IPS DF 6.9 (cell line): Measurements from ENCODE around the gene UBE2O.
"Not testable (repeated sequence)": the region's sequence is repeated elsewhere in the genome, so short reads cannot be mapped to it uniquely, and the experiment has no call there.

Source experiments
- DNase-seq: peaks from one replicate; pipeline ENCODE4 v3.0.0-alpha.2; 2013; ENCODE audit warnings: low read depth, low spot score
- H3K27ac ChIP-seq: one replicate; pipeline ENCODE4 v1.5.1; 2013; ENCODE audit warnings: low read length, control low read depth
- H3K27me3 ChIP-seq: 2 replicates; pipeline ENCODE4 v1.6.1; 2013; ENCODE audit warnings: mild to moderate bottlenecking, low read length; ENCODE audit not compliant: control insufficient read depth, insufficient read depth
- H3K36me3 ChIP-seq: 2 replicates; pipeline ENCODE4 v1.6.1; 2013; ENCODE audit warnings: low read length; ENCODE audit not compliant: control insufficient read depth, insufficient read depth
- H3K4me1 ChIP-seq: 2 replicates; pipeline ENCODE4 v1.6.1; 2013; ENCODE audit warnings: low read length; ENCODE audit not compliant: control insufficient read depth, insufficient read depth
- H3K4me3 ChIP-seq: 2 replicates; pipeline ENCODE4 v1.5.1; 2013; ENCODE audit warnings: mild to moderate bottlenecking, low read length
- H3K9me3 ChIP-seq: 2 replicates; pipeline ENCODE4 v1.6.1; 2013; ENCODE audit warnings: low read length, inconsistent platforms; ENCODE audit not compliant: control insufficient read depth, insufficient read depth
- WGBS: extraction: QIAGEN DNeasy Blood & Tissue Kit; methylation state at CpG from one replicate; pipeline ENCODE4 v1.1.7; 2013; ENCODE audit warnings: mixed read lengths, missing lambda C conversion rate; ENCODE audit not compliant: insufficient read length, insufficient coverage; 5-methylcytosine and 5-hydroxymethylcytosine counted together

Gene UBE2O

GRCh38 chr17:76368545-76368944, 84.4 kb downstream of the UBE2O start:
- no peak overlapping the region for H3K4me3 ChIP-seq
- no peaks in the 10 kb centered on the region for H3K27me3 ChIP-seq
- no peaks in the 10 kb centered on the region for H3K9me3 ChIP-seq
- no peaks in the 10 kb centered on the region for H3K36me3 ChIP-seq
- no peaks in the 10 kb centered on the region for H3K4me1 ChIP-seq
- no peak overlapping the region for H3K27ac ChIP-seq
- DNase-seq: no peak
- WGBS: no CpG with 5 or more reads among the region's 11 CpGs

GRCh38 chr17:76367642-76368041, 85.3 kb downstream of the UBE2O start:
- DNase-seq: no peak
- H3K36me3 ChIP-seq: no peaks in the 10 kb centered on the region
- no peaks in the 10 kb centered on the region for H3K27me3 ChIP-seq
- H3K27ac ChIP-seq: no peak overlapping the region
- WGBS: no CpG with 5 or more reads among the region's 6 CpGs
- H3K4me3 ChIP-seq: no peak overlapping the region
- no peaks in the 10 kb centered on the region for H3K4me1 ChIP-seq
- H3K9me3 ChIP-seq: no peaks in the 10 kb centered on the region

- Histone ChIP-seq H3K27me3 (no peaks in the 10 kb centered on the region), H3K36me3 (no peaks in the 10 kb centered on the region), H3K27ac (no peak overlapping the region), H3K4me1 (no peaks in the 10 kb centered on the region), H3K4me3 (no peak overlapping the region), H3K9me3 (no peaks in the 10 kb centered on the region)
- no CpG with 5 or more reads among the region's 3 CpGs for WGBS
- DNase-seq: no peak
Observed at GRCh38 chr17:76366247-76366646, 86.7 kb downstream of the UBE2O start.

- Histone ChIP-seq H3K9me3 (no peaks in the 10 kb centered on the region), H3K36me3 (no peaks in the 10 kb centered on the region), H3K27me3 (no peaks in the 10 kb centered on the region), H3K4me3 (no peak overlapping the region), H3K27ac (no peak overlapping the region), H3K4me1 (no peaks in the 10 kb centered on the region)
- no CpG with 5 or more reads among the region's 12 CpGs for WGBS
- DNase-seq: no peak
Observed at GRCh38 chr17:76365256-76365903, 87.6 kb downstream of the UBE2O start.

- no CpG with 5 or more reads among the region's 11 CpGs for WGBS
- H3K36me3 ChIP-seq: no peaks in the 10 kb centered on the region
- no peaks in the 10 kb centered on the region for H3K27me3 ChIP-seq
- no peak overlapping the region for H3K4me3 ChIP-seq
- H3K27ac ChIP-seq: no peak overlapping the region
- no peaks in the 10 kb centered on the region for H3K4me1 ChIP-seq
- no peaks in the 10 kb centered on the region for H3K9me3 ChIP-seq
- no peak for DNase-seq
Observed at GRCh38 chr17:76363107-76363842, 89.7 kb downstream of the UBE2O start.

GRCh38 chr17:76360461-76360860, 92.5 kb downstream of the UBE2O start:
- no peak for DNase-seq
- H3K9me3 ChIP-seq: no peaks in the 10 kb centered on the region
- H3K27ac ChIP-seq: no peak overlapping the region
- no CpG with 5 or more reads among the region's 2 CpGs for WGBS
- H3K27me3 ChIP-seq: no peaks in the 10 kb centered on the region
- H3K4me1 ChIP-seq: no peaks in the 10 kb centered on the region
- H3K36me3 ChIP-seq: no peaks in the 10 kb centered on the region
- no peak overlapping the region for H3K4me3 ChIP-seq

- not testable (repeated sequence) for H3K27ac ChIP-seq, H3K36me3 ChIP-seq, H3K9me3 ChIP-seq, H3K4me1 ChIP-seq, DNase-seq, H3K4me3 ChIP-seq, H3K27me3 ChIP-seq
- WGBS: no CpG with 5 or more reads among the region's 6 CpGs
Observed at GRCh38 chr17:76359776-76360175, 93.2 kb downstream of the UBE2O start.

- Histone ChIP-seq H3K9me3 (no peaks in the 10 kb centered on the region), H3K36me3 (no peaks in the 10 kb centered on the region), H3K4me3 (no peak overlapping the region), H3K27me3 (no peaks in the 10 kb centered on the region), H3K27ac (no peak overlapping the region), H3K4me1 (no peaks in the 10 kb centered on the region)
- DNase-seq: no peak
- no CpG with 5 or more reads among the region's 6 CpGs for WGBS
Observed at GRCh38 chr17:76359375-76359774, 93.6 kb downstream of the UBE2O start.

- DNase-seq: no peak
- H3K4me1 ChIP-seq: peaks cover under 1% of the 10 kb centered on the region; the same call in 1 of the 2 replicates
- WGBS: no CpG with 5 or more reads among the region's 6 CpGs
- H3K27ac ChIP-seq: no peak overlapping the region
- no peak overlapping the region for H3K4me3 ChIP-seq
- H3K27me3 ChIP-seq: no peaks in the 10 kb centered on the region
- H3K9me3 ChIP-seq: no peaks in the 10 kb centered on the region
- no peaks in the 10 kb centered on the region for H3K36me3 ChIP-seq
Observed at GRCh38 chr17:76357597-76358158, 95.3 kb downstream of the UBE2O start.

- Histone ChIP-seq H3K9me3 (no peaks in the 10 kb centered on the region), H3K36me3 (no peaks in the 10 kb centered on the region), H3K27me3 (no peaks in the 10 kb centered on the region), H3K27ac (no peak overlapping the region), H3K4me3 (no peak overlapping the region), H3K4me1 (peaks cover 1% of the 10 kb centered on the region; the same call in 1 of the 2 replicates)
- DNase-seq: no peak
- no CpG with 5 or more reads among the region's 12 CpGs for WGBS
Observed at GRCh38 chr17:76356803-76357456, 96.0 kb downstream of the UBE2O start.
